Measurements from ENCODE around the gene ATXN3L.

Gene ATXN3L

GRCh38 chrX:13345037-13345436 lies 25.2 kb upstream of the ATXN3L start (continued):
- TF ChIP-seq ZBTB48 (tag by site-specific recombination; IDR thresholded peaks at IDR 0.05) = no peak
- no peak for TF ChIP-seq REPIN1 (tag by site-specific recombination; IDR thresholded peaks at IDR 0.05; ENCODE audit: low read depth)
- TF ChIP-seq ZNF292 (tag by site-specific recombination; IDR thresholded peaks at IDR 0.05; ENCODE audit: borderline replicate concordance, low read depth) = no peak
- no peak for TF ChIP-seq ZNF777 (tag by site-specific recombination; IDR thresholded peaks at IDR 0.05; ENCODE audit: borderline replicate concordance)

- POLR2A ChIA-PET = no interaction called here
- no peak overlapping the region for H3K27ac ChIP-seq (ENCODE audit: extremely low read depth, low read depth, low read length)
- TF ChIP-seq KLF8 (tag by site-specific recombination; IDR thresholded peaks at IDR 0.05) (no peak), CTCF (tag by site-specific recombination; IDR thresholded peaks at IDR 0.05) (no peak), YY1 (tag by site-specific recombination; IDR thresholded peaks at IDR 0.05) (no peak), SCRT2 (tag by site-specific recombination; IDR thresholded peaks at IDR 0.05) (no peak), ZNF24 (tag by site-specific recombination; IDR thresholded peaks at IDR 0.05) (no peak), ZSCAN4 (tag by site-specific recombination; IDR thresholded peaks at IDR 0.05) (no peak), ZNF510 (tag by site-specific recombination; IDR thresholded peaks at IDR 0.05; ENCODE audit: insufficient replicate concordance) (no peak), ZNF223 (tag by site-specific recombination; IDR thresholded peaks at IDR 0.05) (no peak), ZNF26 (tag by site-specific recombination; IDR thresholded peaks at IDR 0.05) (no peak), ZNF48 (tag by site-specific recombination; IDR thresholded peaks at IDR 0.05) (no peak), ZNF433 (tag by site-specific recombination; IDR thresholded peaks at IDR 0.05; ENCODE audit: low read depth) (no peak), ZIC2 (tag by site-specific recombination; IDR thresholded peaks at IDR 0.05) (no peak), ZNF335 (tag by site-specific recombination; conservative IDR thresholded peaks at IDR 0.05) (no peak), PRDM2 (tag by site-specific recombination; IDR thresholded peaks at IDR 0.05; ENCODE audit: borderline replicate concordance) (no peak)
- TF ChIP-seq, protein P1, sequence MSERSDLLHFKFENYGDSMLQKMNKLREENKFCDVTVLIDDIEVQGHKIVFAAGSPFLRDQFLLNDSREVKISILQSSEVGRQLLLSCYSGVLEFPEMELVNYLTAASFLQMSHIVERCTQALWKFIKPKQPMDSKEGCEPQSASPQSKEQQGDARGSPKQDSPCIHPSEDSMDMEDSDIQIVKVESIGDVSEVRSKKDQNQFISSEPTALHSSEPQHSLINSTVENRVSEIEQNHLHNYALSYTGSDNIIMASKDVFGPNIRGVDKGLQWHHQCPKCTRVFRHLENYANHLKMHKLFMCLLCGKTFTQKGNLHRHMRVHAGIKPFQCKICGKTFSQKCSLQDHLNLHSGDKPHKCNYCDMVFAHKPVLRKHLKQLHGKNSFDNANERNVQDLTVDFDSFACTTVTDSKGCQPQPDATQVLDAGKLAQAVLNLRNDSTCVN (tag by site-specific recombination; optimal IDR thresholded peaks at IDR 0.05) = no peak
- TF ChIP-seq, protein P2, sequence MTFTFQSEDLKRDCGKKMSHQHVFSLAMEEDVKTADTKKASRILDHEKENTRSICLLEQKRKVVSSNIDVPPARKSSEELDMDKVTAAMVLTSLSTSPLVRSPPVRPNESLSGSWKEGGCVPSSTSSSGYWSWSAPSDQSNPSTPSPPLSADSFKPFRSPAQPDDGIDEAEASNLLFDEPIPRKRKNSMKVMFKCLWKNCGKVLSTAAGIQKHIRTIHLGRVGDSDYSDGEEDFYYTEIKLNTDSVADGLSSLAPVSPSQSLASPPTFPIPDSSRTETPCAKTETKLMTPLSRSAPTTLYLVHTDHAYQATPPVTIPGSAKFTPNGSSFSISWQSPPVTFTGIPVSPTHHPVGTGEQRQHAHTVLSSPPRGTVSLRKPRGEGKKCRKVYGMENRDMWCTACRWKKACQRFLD (tag by site-specific recombination; IDR thresholded peaks at IDR 0.05) = no peak
- peaks cover 1% of the 10 kb centered on the region for H3K4me1 ChIP-seq (ENCODE audit: control insufficient read depth, insufficient read depth, low read length)
- no peaks in the 10 kb centered on the region for H3K9me3 ChIP-seq (ENCODE audit: control insufficient read depth, insufficient read depth, low read depth, low read length)
- H3K36me3 ChIP-seq (ENCODE audit: control insufficient read depth in 2 of 2, insufficient read depth in 1 of 2, low read length in 2 of 2) = no peaks in the 10 kb centered on the region
- CTCF ChIA-PET = interaction anchor here (0.6 kb wide), 1 partner anchor 25 kb away, joined by 3 read pairs; no protein-coding TSS in a partner anchor
- H3K4me3 ChIP-seq (ENCODE audit: low read depth, low read length) = no peak overlapping the region
Observed at GRCh38 chrX:13341491-13342101, 21.7 kb upstream of the ATXN3L start.

Measured in HEK293 (cell line).